HUES48 (cell line): ENCODE data around the gene ANP32E.

Experiments
- H3K27ac ChIP-seq: one replicate; pipeline ENCODE4 v1.7.0; 2013; ENCODE audit warnings: low read depth, low read length, inconsistent platforms
- H3K27me3 ChIP-seq: 2 replicates; pipeline ENCODE4 v1.6.1; 2013; ENCODE audit warnings: mild to moderate bottlenecking, low read length; ENCODE audit not compliant: control insufficient read depth, insufficient read depth
- H3K36me3 ChIP-seq: 2 replicates; pipeline ENCODE4 v1.6.1; 2013; ENCODE audit warnings: low read length; ENCODE audit not compliant: control insufficient read depth, insufficient read depth
- H3K4me1 ChIP-seq: 2 replicates; pipeline ENCODE4 v1.6.1; 2013; ENCODE audit warnings: mild to moderate bottlenecking, low read length; ENCODE audit not compliant: control insufficient read depth, insufficient read depth
- H3K4me3 ChIP-seq: 2 replicates; pipeline ENCODE4 v1.5.1; 2013; ENCODE audit warnings: mild to moderate bottlenecking, low read depth, low read length
- H3K9ac ChIP-seq: 2 replicates; pipeline ENCODE4 v1.6.1; 2013; ENCODE audit warnings: mild to moderate bottlenecking, low read depth, low read length, moderate library complexity
- H3K9me3 ChIP-seq: 2 replicates; pipeline ENCODE4 v1.6.1; 2013; ENCODE audit warnings: low read length; ENCODE audit not compliant: control insufficient read depth, insufficient read depth

Gene ANP32E

DNA sequence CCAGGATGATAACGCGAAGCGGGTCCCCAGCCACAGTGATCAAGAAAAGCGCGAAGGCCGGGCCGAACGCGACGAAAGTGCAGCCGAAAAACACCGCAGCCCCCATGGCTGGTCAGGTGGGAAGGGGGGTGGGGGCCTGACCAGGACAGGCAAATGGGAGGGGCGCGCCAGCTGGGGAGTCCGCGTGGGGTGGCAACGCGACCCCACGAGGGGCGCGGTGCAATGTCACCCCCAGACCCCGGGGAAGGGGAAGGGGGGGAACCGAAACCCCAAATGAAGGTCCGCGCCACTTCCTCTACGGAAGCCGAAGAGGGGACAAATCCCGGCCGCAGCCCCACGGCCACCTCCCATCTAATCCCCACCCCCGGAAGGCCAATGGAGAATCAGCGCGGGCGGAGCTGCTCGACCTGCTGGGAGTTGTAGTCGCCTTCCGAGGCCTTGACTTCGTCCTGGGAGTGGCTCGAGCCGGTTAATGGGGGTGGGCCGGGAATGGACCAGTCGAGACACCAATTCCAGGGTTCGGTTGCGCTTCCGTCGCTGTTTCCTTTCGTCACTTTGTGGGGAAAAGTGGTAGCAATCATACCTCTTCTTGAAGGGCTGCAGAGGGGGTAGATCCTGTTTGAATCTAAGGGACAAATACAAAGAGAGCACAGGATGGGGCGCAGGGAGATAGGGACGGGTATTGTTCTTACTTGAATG is 32.9 kb upstream of the ANP32E start, which contains the start of gene APH1A:
Gene APH1A (minus strand): TSS at position 312 of the 699 bp plus-strand sequence. CDS start 206 bp downstream, at position 106.
- Histone ChIP-seq H3K9me3 (no peaks in the 10 kb centered on the region), H3K27me3 (no peaks in the 10 kb centered on the region), H3K4me1 (peaks cover 20% of the 10 kb centered on the region), H3K27ac (peak within 1 kb of the TSS; percentile 94), H3K9ac (peak within 1 kb of the TSS; percentile 80), H3K36me3 (peaks cover 36% of the 10 kb centered on the region), H3K4me3 (peak within 1 kb of the TSS; percentile 99)

DNA sequence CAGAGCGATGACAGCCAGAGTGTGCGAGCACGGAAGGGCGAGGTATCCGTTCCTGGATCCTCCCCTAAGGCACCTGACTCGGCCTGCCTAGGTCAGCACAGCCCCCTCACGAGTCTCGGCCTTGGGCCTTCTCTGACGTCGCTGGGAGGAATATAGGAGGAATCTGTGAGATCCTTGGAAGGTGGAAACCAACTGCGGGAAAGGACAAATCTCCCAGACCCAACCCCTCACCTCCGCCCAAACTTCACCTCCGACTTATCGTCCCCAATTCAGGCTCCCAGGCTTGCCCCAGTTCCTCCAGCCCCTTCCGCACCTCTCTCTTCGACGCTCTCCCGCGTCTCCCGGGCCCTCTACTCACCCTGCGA is 32.4 kb upstream of the ANP32E start:
- Histone ChIP-seq H3K27ac (peak overlapping the region; percentile 94), H3K4me1 (peaks cover 19% of the 10 kb centered on the region), H3K36me3 (peaks cover 40% of the 10 kb centered on the region), H3K4me3 (peak overlapping the region; percentile 99), H3K9me3 (no peaks in the 10 kb centered on the region), H3K27me3 (no peaks in the 10 kb centered on the region), H3K9ac (peak overlapping the region; percentile 80)

DNA sequence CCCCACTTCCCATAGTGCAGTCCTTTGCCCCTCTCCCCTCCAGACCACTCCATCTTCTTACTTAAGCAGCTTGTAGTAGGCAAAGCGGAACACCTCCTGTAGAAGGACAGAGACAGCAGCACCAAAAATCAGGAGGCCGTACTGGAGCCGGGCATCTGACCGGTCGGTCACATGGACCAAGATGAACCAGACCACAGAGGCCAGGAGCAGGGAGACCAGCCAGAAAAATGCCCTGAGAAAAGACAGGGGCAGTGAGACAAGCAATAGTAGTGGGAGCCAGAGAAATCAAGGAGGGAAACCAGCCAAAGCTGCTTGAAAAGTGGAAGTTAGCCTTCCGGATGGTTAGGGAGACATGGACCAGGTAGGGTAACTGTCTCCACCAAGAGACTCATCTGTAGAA is 32.0 kb upstream of the ANP32E start:
- H3K9me3 ChIP-seq = no peaks in the 10 kb centered on the region
- H3K4me3 ChIP-seq = peak overlapping the region; percentile 99
- H3K36me3 ChIP-seq = peaks cover 44% of the 10 kb centered on the region
- H3K27ac ChIP-seq = no peak overlapping the region
- H3K27me3 ChIP-seq = no peaks in the 10 kb centered on the region
- H3K4me1 ChIP-seq = peaks cover 15% of the 10 kb centered on the region
- peak overlapping the region; percentile 80; the same call in 1 of the 2 replicates for H3K9ac ChIP-seq

DNA sequence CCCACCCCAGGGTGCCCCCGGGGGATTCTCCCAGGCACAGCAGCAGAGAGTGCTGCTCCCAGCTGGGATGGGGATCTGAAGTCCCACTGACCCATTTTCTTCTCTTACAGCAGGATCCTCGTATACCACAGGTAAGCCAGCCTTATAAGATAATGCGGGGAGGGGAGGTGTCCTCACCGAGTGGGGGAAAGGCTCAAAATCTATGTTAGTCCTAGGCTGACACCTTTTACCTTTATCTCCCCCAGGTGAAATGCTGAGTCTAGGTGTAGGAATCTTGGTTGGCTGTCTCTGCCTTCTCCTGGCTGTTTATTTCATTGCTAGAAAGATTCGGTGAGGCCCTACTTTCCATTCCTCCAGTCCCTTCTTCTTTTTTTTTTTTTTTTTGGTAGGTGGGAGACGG is 27.6 kb upstream of the ANP32E start:
- Histone ChIP-seq H3K9me3 (no peaks in the 10 kb centered on the region), H3K4me1 (peaks cover 16% of the 10 kb centered on the region), H3K9ac (no peak overlapping the region), H3K4me3 (no peak overlapping the region), H3K27me3 (no peaks in the 10 kb centered on the region), H3K27ac (no peak overlapping the region), H3K36me3 (peaks cover 63% of the 10 kb centered on the region)

DNA sequence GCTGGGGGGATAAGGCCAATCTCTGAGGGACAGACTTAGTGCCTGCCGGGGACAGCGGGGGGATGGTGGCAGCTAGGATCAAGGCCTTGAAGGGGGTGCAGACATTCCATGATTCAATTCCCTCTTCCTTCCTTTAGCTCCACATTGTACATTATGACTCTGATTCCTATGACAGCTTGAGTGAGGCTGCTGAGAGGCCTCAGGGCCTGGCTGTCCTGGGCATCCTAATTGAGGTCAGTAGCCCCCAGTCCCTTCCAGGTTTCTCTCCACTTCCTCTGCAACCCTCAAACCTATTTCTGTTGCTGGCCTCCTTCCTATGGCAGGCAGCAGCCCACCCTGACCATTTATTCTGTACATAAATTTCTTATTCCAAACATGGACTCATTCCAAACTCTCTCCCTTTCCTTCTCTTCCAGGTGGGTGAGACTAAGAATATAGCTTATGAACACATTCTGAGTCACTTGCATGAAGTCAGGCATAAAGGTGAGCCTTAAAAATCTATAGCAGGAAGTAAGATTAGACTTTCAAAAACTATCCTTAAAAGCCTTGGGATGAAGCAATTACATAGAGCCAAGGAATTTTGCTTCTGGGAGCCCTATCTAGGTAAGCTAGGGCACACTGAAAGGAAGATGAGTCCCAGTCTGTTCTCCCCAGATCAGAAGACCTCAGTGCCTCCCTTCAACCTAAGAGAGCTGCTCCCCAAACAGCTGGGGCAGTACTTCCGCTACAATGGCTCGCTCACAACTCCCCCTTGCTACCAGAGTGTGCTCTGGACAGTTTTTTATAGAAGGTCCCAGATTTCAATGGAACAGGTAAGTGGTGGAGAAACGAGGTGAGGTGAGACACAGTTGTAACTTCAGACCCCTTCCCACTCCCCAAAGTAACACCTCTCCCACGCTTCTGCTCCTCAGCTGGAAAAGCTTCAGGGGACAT is 26.7 kb upstream of the ANP32E start:
- Histone ChIP-seq H3K36me3 (peaks cover 63% of the 10 kb centered on the region), H3K27me3 (no peaks in the 10 kb centered on the region), H3K9ac (no peak overlapping the region), H3K9me3 (no peaks in the 10 kb centered on the region), H3K4me1 (peaks cover 15% of the 10 kb centered on the region), H3K27ac (no peak overlapping the region), H3K4me3 (no peak overlapping the region)

DNA sequence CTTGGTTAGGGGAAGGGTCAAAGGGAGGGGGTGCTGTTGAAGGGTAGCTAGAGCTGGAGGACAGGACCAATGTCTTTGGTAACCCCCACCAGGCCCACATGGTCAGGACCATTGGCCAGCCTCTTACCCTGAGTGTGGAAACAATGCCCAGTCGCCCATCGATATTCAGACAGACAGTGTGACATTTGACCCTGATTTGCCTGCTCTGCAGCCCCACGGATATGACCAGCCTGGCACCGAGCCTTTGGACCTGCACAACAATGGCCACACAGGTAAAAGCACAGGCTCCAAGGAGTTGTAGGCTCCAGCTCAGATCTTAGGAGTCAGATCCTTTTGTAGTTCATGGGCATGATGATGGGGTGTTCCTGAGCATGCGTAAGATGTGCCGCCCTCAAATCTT is 25.5 kb upstream of the ANP32E start:
- H3K27ac ChIP-seq = no peak overlapping the region

DNA sequence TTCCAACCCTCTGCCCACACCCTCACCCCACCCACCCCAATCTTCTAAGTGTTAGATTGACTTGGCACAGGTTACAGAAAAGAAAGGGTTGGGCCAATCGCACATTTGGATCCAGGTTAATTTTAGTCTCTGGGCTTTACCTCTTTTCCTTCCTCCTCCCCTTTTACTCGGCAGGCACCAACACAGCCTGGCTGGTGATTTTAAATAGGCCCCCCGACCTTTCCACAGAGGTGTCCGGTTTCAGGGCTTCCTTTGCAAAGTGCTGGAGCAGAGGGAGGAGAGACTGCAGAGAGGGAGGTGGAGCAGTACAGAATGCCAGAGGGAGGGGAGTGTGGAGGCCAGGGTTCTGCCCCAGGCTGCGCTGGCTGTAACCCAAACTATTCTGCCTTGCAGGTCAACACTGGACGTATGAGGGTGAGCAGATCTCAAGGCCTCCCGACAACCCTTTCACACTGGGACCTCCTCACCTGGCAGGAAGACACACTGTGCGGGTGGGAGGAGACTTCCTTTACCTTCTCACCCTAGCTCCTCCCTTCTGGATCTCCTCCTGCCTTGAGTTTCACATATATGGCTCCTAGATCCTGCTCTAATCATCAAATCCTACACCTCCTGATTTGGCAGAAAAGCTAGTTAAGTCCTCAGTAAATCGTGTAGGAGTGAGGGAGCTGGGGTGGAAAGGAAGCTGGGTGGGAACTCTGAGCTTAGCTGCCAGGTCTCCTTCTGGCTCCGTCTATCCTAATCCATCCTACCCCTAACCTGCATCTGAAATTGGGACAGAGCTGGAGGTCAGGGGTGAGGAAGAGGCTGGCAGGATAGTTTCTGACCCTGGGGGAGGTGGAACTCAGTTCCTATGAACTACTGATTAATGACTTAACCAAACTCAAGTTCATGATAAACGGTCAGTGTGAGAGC is 24.1 kb upstream of the ANP32E start:
- peak overlapping the region; percentile 79 for H3K4me3 ChIP-seq
- H3K36me3 ChIP-seq = peaks cover 39% of the 10 kb centered on the region
- no peaks in the 10 kb centered on the region for H3K27me3 ChIP-seq
- H3K9me3 ChIP-seq = no peaks in the 10 kb centered on the region
- H3K9ac ChIP-seq = no peak overlapping the region
- peak overlapping the region; percentile 93 for H3K27ac ChIP-seq
- peaks cover 36% of the 10 kb centered on the region for H3K4me1 ChIP-seq

More for the DNA sequence above, 25.5 kb upstream of the ANP32E start:
- Histone ChIP-seq H3K4me3 (no peak overlapping the region), H3K4me1 (peaks cover 26% of the 10 kb centered on the region), H3K9me3 (no peaks in the 10 kb centered on the region), H3K9ac (no peak overlapping the region), H3K27me3 (no peaks in the 10 kb centered on the region), H3K36me3 (peaks cover 53% of the 10 kb centered on the region)

DNA sequence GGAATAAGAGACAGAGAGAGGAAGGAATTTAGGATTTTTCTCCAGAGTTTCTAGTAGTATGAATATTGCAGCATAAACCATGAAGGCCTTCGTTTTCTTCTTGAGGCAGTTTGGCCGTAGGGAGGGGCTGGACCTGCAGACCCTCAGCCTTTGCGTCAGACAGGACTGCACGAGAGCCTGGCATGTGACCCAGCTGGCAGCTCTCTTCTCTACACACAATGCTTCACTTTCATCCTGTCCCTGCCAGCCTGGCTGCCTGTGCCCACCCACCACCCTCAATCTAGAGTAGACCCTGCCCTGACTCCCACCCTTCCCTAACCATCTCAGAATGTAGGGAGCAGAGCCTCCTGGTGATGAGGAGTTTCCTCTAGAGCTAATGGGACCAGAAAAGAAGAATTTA is 23.3 kb upstream of the ANP32E start:
- Histone ChIP-seq H3K27me3 (no peaks in the 10 kb centered on the region), H3K4me1 (peaks cover 36% of the 10 kb centered on the region), H3K9me3 (no peaks in the 10 kb centered on the region), H3K36me3 (peaks cover 31% of the 10 kb centered on the region), H3K27ac (peak overlapping the region; percentile 93), H3K9ac (no peak overlapping the region; the same call in 1 of the 2 replicates), H3K4me3 (peak overlapping the region; percentile 79)

DNA sequence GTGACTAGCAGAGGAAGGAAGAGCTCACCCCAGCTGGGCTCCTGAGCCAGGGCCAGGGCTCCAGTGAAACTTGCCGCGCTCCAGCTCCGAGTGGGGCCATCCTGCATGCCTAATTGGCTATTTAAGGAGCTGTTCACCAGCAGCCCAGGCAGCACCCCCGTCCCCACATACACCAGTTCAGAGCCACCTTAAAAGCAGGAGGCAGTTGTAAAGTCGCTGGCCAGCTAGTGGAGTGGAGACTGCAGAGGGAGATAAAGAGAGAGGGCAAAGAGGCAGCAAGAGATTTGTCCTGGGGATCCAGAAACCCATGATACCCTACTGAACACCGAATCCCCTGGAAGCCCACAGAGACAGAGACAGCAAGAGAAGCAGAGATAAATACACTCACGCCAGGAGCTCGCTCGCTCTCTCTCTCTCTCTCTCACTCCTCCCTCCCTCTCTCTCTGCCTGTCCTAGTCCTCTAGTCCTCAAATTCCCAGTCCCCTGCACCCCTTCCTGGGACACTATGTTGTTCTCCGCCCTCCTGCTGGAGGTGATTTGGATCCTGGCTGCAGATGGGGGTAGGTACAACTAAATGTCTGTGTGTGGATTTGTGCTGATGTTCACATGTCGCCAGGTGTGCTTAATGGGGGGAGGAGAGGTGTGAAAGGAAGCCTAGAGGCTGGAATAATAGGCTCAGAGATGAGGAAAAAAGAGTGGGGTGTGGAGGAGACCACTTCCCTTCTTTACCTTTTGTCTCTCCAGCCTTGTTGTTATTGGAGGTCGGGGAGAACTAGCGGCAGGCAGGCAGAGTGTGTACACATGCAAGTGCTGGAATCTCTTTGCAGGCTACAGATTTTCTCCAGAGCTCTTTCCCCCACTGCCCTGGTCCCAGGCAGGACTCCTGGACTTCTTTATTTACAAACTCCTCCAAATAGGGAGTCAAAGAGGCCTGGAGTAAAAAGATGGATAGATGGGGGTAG is 22.0 kb upstream of the ANP32E start, which contains the start of gene CA14:
Gene CA14 (plus strand): TSS at position 151 of the 962 bp plus-strand sequence. CDS start 355 bp downstream, at position 506.
- Histone ChIP-seq H3K4me3 (peak within 1 kb of the TSS; percentile 79), H3K36me3 (peaks cover 20% of the 10 kb centered on the region), H3K27me3 (no peaks in the 10 kb centered on the region), H3K9me3 (no peaks in the 10 kb centered on the region), H3K4me1 (peaks cover 36% of the 10 kb centered on the region), H3K9ac (peak within 1 kb of the TSS; percentile 69), H3K27ac (peak within 1 kb of the TSS; percentile 93)
